Heart right ventricle (tissue), 16 donors: ENCODE measurements around the gene ECI2. TPM values are rescaled to one million over a fixed set of nuclear protein-coding genes. Genes with fewer than 3 reads are reported as not detected.

ENCODE experiments used
- ATAC-seq, 8 donors: fragments of 200-7000 bp; cut with Tn5 transposase; one replicate each; pipeline ENCODE4 v1.9.1; 2020; ENCODE audit warnings: mild to moderate bottlenecking in 8 of 8, moderate library complexity in 8 of 8, moderate number of reproducible peaks in 1 of 8
- DNase-seq, 2 donors: peaks; one replicate each; pipeline ENCODE4 v3.0.0-alpha.2; 2020
- H3K27ac ChIP-seq, 10 donors: fragments of 200-600 bp; sonication (generic) in 2 of 10; one replicate each; pipeline versions ENCODE4 v1.5.0 to v1.8.0; 2020 to 2022; ENCODE audit warnings: mild to moderate bottlenecking in 3 of 10
- H3K27me3 ChIP-seq, 7 donors: fragments of 200-600 bp; one replicate each; pipeline ENCODE4 v1.8.0; 2021 to 2022; ENCODE audit warnings: mild to moderate bottlenecking in 2 of 7
- H3K36me3 ChIP-seq, 9 donors: fragments of 200-600 bp; sonication (generic) in 1 of 9; one replicate each; pipeline versions ENCODE4 v1.5.0 to v1.8.0; 2020 to 2022; ENCODE audit warnings: mild to moderate bottlenecking in 2 of 9
- H3K4me1 ChIP-seq, 9 donors: fragments of 200-600 bp; sonication (generic) in 1 of 9; one replicate each; pipeline versions ENCODE4 v1.5.0 to v1.8.0; 2020 to 2022; ENCODE audit warnings: mild to moderate bottlenecking in 4 of 9
- H3K4me3 ChIP-seq, 10 donors: fragments of 200-600 bp; sonication (generic) in 2 of 10; one replicate each; pipeline versions ENCODE4 v1.5.0 to v1.8.0; 2020 to 2022; ENCODE audit warnings: mild to moderate bottlenecking in 7 of 10, moderate library complexity in 2 of 10
- H3K9me3 ChIP-seq, 11 donors: fragments of 200-600 bp in 10 of 11; sonication (generic) in 2 of 11; one replicate each; pipeline versions ENCODE4 v1.5.0 to v1.8.0; 2013 to 2022; ENCODE audit warnings: mild to moderate bottlenecking in 2 of 11, control low read depth in 1 of 11, moderate library complexity in 1 of 11
- WGBS, 2 donors: extraction: QIAGEN DNeasy Blood & Tissue Kit; methylation state at CpG; one replicate each; pipeline ENCODE4 v1.1.7; 2013; ENCODE audit warnings: inconsistent platforms in 1 of 2; 5-methylcytosine and 5-hydroxymethylcytosine counted together
- intact Hi-C, 10 donors: fragments of 100-400 bp; cut with DNase I; formaldehyde crosslinking; loops; one replicate each; pipeline versions ENCODE4 v1.11.1 to v1.14.2; 2022
- polyA plus RNA-seq, 2 donors: library from polyadenylated mRNA; stranded (reverse); fragments of 200-250 nt; gene quantifications; one replicate each; pipeline ENCODE4 v1.2.3, GENCODE V29; 2013
- total RNA-seq, 10 donors: library from RNA; stranded (reverse); fragmentation: NEBNext Ultra II Directional in 3 of 10; extraction: Animal tissue kit (Norgen Biotek cat#: 25700) in 3 of 10; gene quantifications; one replicate each; pipeline versions ENCODE4 v1.2.1 to v1.2.4, GENCODE V29; 2021 to 2023
- TF ChIP-seq, protein P1 (sequence below), 9 donors: fragments of 200-600 bp; sonication (generic) in 2 of 9; IDR thresholded peaks; one replicate each; pipeline versions ENCODE4 v1.5.0 to v1.8.0; 2021 to 2022; ENCODE audit warnings: antibody characterized with exemption in 9 of 9, mild to moderate bottlenecking in 5 of 9, moderate library complexity in 1 of 9
- donor health status: Arrhythmogenic right ventricular cardiomyopathy.
- donor health status: ischemic (EF 13 %, LVEDD 7.1; RV severe dilation, severe dysfunction).
- donor health status: healthy with polysubstance abuse.
- donor health status: DM: no; HTN: yes; CAD: no.
- donor health status: DM: no; HTN: no; CAD: no.
- donor health status: ischemic (EF 25% LVEDD 6.9; RV normal size, moderate dysfunction).
- donor health status: ischemic (EF 25% LVEDD 5.7; RV mildly dilated, moderate dysfunction).
- donor health status: healthy.
- donor health status: DM: yes; HTN: yes; CAD: no.
- donor health status: Ischemic cardiomyopathy.
- donor health status: ischemic (EF 35%, LVEDD 5.7; RV mildly dilated, moderate dysfunction).
- donor health status: nonischemic (EF 11% LVEDD 7.7; RV severe dilation, severe dysfunction).
- donor health status: DM: yes; HTN: yes; CAD: no.
- donor health status: PGD.
- donor health status: ischemic (EF 29% LVEDD 5.4; RV normal size, mild dysfunction).
- donor health status: nonischemic (EF 23%, LVEDD 6.1; RV moderate dilation, normal function).

The ECI2 gene
- total and polyA plus RNA-seq, 12 donors = 54.9 to 194 (median 162) TPM

- 1% methylated on average over 38 to 63 of the region's 64 CpGs for WGBS, 2 donors
Measured at GRCh38 chr6:4135665-4136353, 434 bp upstream of the ECI2 start.

GRCh38 chr6:4133941-4134838 lies 1.2 kb downstream of the ECI2 start:
- peak overlapping the region in 9 of 10 donors; percentile 88 to 96 (median 93) for H3K27ac ChIP-seq
- H3K4me3 ChIP-seq = peak overlapping the region; percentile 68 to 96 (median 75)
- intact Hi-C loops = loop anchor here in 2 of 10 donors (2.0 to 10.0 kb wide), 2 partner anchors 23 to 389 kb away; no protein-coding TSS in a partner anchor
- no peak for ATAC-seq
- TF ChIP-seq, protein P1, sequence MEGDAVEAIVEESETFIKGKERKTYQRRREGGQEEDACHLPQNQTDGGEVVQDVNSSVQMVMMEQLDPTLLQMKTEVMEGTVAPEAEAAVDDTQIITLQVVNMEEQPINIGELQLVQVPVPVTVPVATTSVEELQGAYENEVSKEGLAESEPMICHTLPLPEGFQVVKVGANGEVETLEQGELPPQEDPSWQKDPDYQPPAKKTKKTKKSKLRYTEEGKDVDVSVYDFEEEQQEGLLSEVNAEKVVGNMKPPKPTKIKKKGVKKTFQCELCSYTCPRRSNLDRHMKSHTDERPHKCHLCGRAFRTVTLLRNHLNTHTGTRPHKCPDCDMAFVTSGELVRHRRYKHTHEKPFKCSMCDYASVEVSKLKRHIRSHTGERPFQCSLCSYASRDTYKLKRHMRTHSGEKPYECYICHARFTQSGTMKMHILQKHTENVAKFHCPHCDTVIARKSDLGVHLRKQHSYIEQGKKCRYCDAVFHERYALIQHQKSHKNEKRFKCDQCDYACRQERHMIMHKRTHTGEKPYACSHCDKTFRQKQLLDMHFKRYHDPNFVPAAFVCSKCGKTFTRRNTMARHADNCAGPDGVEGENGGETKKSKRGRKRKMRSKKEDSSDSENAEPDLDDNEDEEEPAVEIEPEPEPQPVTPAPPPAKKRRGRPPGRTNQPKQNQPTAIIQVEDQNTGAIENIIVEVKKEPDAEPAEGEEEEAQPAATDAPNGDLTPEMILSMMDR (IDR thresholded peaks at IDR 0.05) = no peak
- H3K36me3 ChIP-seq = peaks cover 0 to 46% (median 24%) of the 10 kb centered on the region in 9 donors
- no peaks in the 10 kb centered on the region for H3K9me3 ChIP-seq
- H3K4me1 ChIP-seq = peaks cover 8 to 31% (median 19%) of the 10 kb centered on the region in 9 donors
- 19 to 22% methylated on average over 13 of the region's 13 CpGs for WGBS, 2 donors
- peak in 1 of 2 donors; percentile 19 for DNase-seq
- H3K27me3 ChIP-seq = no peaks in the 10 kb centered on the region

More at GRCh38 chr6:4135665-4136353, 434 bp upstream of the ECI2 start:
- Histone ChIP-seq H3K27ac (peak overlapping the region; percentile 75 to 96 (median 92)), H3K9me3 (no peaks in the 10 kb centered on the region), H3K4me3 (peak overlapping the region; percentile 33 to 96 (median 75)), H3K36me3 (peaks cover 0 to 30% (median 8%) of the 10 kb centered on the region in 9 donors), H3K4me1 (peaks cover 8 to 27% (median 19%) of the 10 kb centered on the region in 9 donors), H3K27me3 (no peaks in the 10 kb centered on the region)
- DNase-seq = peak; percentile 98 to 99
- peak; percentile 95 to 99 (median 96) for ATAC-seq
- TF ChIP-seq, protein P1 (IDR thresholded peaks at IDR 0.05) = peak in 2 of 9 donors; percentile 10 to 13
- intact Hi-C loops = loop anchor here in 3 of 10 donors (1.0 to 10.0 kb wide), 3 partner anchors 20 to 391 kb away; no protein-coding TSS in a partner anchor

GRCh38 chr6:4130357-4130987 lies 4.9 kb downstream of the ECI2 start:
- Histone ChIP-seq H3K36me3 (peaks cover 0 to 83% (median 48%) of the 10 kb centered on the region in 9 donors), H3K27me3 (no peaks in the 10 kb centered on the region), H3K4me3 (no peak overlapping the region), H3K27ac (no peak overlapping the region), H3K9me3 (no peaks in the 10 kb centered on the region), H3K4me1 (peaks cover 5 to 30% (median 17%) of the 10 kb centered on the region in 9 donors)
- ATAC-seq = no peak
- DNase-seq = no peak
- intact Hi-C loops = loop anchor here in 1 of 10 donors (10.0 kb wide), 1 partner anchor 386 kb away; no protein-coding TSS in a partner anchor
- TF ChIP-seq, protein P1 (IDR thresholded peaks at IDR 0.05) = no peak
- WGBS, 2 donors = 80 to 86% methylated on average over 5 of the region's 5 CpGs
